SK-N-MC (cell line): Measurements from ENCODE around the gene SMG9.
A peak's percentile ranks its signal among the peaks of the same experiment; 100 is the strongest.

ENCODE experiments used
- DNase-seq: peaks from one replicate; pipeline ENCODE4 v3.0.0-alpha.2; 2011; ENCODE audit warnings: low read depth, low spot score
- H3K27ac ChIP-seq: fragments of 200-600 bp; sonication (generic); 2 replicates; pipeline ENCODE4 v1.5.1; 2016; ENCODE audit warnings: mixed run types
- H3K36me3 ChIP-seq: fragments of 200-600 bp; sonication (generic); 2 replicates; pipeline ENCODE4 v1.6.1; 2017; ENCODE audit warnings: antibody characterized with exemption, low read length, mixed read lengths; ENCODE audit not compliant: insufficient read depth
- H3K4me3 ChIP-seq: fragments of 200-600 bp; sonication (generic); 2 replicates; pipeline ENCODE4 v1.5.1; 2016
- H3K9ac ChIP-seq: fragments of 200-600 bp; sonication (generic); 2 replicates; pipeline ENCODE4 v1.8.0; 2017; ENCODE audit warnings: mixed run types, mixed read lengths; ENCODE audit not compliant: insufficient read length
- H3K9me3 ChIP-seq: fragments of 200-600 bp; sonication (generic); 2 replicates; pipeline ENCODE4 v1.6.1; 2017; ENCODE audit warnings: low read depth, mild to moderate bottlenecking, antibody characterized with exemption, low read length, moderate library complexity, mixed read lengths
- EZH2 ChIP-seq: fragments of 200-600 bp; sonication (generic); IDR thresholded peaks from one replicate; pipeline ENCODE4 v1.6.1; 2017; ENCODE audit warnings: antibody characterized with exemption
- FOXP2 ChIP-seq: optimal IDR thresholded peaks from 2 replicates; pipeline ENCODE3; 2011; ENCODE audit warnings: mild to moderate bottlenecking, moderate library complexity; ENCODE audit not compliant: insufficient read depth; ENCODE audit errors: extremely low read length, control extremely low read depth
- POLR2AphosphoS5 ChIP-seq: IDR thresholded peaks from 2 replicates; pipeline ENCODE4 v1.6.1; 2012; ENCODE audit warnings: mild to moderate bottlenecking, low read depth, low read length, borderline replicate concordance

The SMG9 gene, protein sequence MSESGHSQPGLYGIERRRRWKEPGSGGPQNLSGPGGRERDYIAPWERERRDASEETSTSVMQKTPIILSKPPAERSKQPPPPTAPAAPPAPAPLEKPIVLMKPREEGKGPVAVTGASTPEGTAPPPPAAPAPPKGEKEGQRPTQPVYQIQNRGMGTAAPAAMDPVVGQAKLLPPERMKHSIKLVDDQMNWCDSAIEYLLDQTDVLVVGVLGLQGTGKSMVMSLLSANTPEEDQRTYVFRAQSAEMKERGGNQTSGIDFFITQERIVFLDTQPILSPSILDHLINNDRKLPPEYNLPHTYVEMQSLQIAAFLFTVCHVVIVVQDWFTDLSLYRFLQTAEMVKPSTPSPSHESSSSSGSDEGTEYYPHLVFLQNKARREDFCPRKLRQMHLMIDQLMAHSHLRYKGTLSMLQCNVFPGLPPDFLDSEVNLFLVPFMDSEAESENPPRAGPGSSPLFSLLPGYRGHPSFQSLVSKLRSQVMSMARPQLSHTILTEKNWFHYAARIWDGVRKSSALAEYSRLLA

DNA sequence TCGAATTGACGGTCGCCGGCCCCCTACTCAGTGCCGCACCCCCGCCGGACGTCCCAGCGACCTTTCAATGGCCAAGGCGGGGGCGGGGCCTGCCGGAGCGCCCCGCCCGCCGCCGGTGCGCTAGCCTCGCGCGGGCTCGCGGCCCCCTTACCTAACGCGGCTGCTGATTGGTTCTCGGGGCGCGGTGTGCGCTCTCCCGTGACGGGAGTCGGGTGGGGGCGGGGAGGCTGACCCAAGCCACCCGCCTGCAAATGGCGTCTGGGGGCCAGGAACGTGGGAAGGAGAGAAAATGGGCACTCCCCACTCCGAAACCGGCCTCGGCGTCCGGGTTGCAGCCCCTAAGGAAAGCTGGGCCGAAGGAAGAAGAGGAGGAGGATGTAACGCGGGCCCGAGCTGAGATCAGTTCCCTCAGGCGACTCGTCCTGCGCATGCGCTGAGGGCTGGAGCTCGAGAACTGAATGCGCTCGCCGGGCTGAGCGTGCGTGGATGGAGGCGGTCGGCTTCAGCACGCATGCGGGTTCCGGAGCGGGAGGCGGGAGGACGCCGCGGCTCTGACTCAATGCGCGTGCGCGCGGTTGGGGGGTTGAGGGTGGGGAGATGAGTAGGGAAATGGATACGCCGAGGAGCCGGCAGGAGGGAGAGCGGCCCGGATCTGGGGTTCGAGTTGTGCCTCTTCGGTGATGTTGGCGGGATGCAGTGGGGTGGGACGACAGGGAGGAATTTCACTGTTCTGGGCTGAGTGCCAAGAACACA lies at the start of gene SMG9:
TSS of gene SMG9 (minus strand) at position 460 of the 753 bp plus-strand sequence. CDS start 4,221 bp downstream, outside the sequence.
- TF ChIP-seq POLR2AphosphoS5 (peak; percentile 88), EZH2 (no peak), FOXP2 (peak; percentile 86)
- peaks cover 32% of the 10 kb centered on the region for H3K36me3 ChIP-seq
- peak within 1 kb of the TSS; percentile 99 for H3K4me3 ChIP-seq
- peak within 1 kb of the TSS; percentile 100 for H3K9ac ChIP-seq
- no peaks in the 10 kb centered on the region for H3K9me3 ChIP-seq
- DNase-seq = peak; percentile 79
- peak within 1 kb of the TSS; percentile 99 for H3K27ac ChIP-seq

GRCh38 chr19:43804432-43804831 lies 49.7 kb upstream of the SMG9 start:
- no peaks in the 10 kb centered on the region for H3K9me3 ChIP-seq
- H3K9ac ChIP-seq = no peak overlapping the region
- H3K27ac ChIP-seq = no peak overlapping the region
- H3K36me3 ChIP-seq = no peaks in the 10 kb centered on the region
- H3K4me3 ChIP-seq = no peak overlapping the region
- TF ChIP-seq EZH2 (no peak), FOXP2 (no peak), POLR2AphosphoS5 (no peak)
- no peak for DNase-seq

- Histone ChIP-seq H3K36me3 (no peaks in the 10 kb centered on the region), H3K9ac (no peak within 1 kb of the TSS), H3K4me3 (no peak within 1 kb of the TSS), H3K9me3 (no peaks in the 10 kb centered on the region), H3K27ac (no peak within 1 kb of the TSS)
- DNase-seq = no peak
- TF ChIP-seq EZH2 (no peak), POLR2AphosphoS5 (no peak)
These were observed 47.6 kb upstream of the SMG9 start, which contains the start of gene LYPD5 for GRCh38 chr19:43802216-43802951. Gene LYPD5, minus strand, starts transcription at chr19:43802447. Its CDS starts 67 bp downstream, at chr19:43802380.

- no peak for DNase-seq
- H3K4me3 ChIP-seq = no peak overlapping the region
- TF ChIP-seq POLR2AphosphoS5 (no peak), FOXP2 (no peak)
- no peaks in the 10 kb centered on the region for H3K36me3 ChIP-seq
- no peak overlapping the region for H3K27ac ChIP-seq
- no peaks in the 10 kb centered on the region for H3K9me3 ChIP-seq
- H3K9ac ChIP-seq = no peak overlapping the region
These were observed 44.9 kb upstream of the SMG9 start for GRCh38 chr19:43799502-43800142.

DNA sequence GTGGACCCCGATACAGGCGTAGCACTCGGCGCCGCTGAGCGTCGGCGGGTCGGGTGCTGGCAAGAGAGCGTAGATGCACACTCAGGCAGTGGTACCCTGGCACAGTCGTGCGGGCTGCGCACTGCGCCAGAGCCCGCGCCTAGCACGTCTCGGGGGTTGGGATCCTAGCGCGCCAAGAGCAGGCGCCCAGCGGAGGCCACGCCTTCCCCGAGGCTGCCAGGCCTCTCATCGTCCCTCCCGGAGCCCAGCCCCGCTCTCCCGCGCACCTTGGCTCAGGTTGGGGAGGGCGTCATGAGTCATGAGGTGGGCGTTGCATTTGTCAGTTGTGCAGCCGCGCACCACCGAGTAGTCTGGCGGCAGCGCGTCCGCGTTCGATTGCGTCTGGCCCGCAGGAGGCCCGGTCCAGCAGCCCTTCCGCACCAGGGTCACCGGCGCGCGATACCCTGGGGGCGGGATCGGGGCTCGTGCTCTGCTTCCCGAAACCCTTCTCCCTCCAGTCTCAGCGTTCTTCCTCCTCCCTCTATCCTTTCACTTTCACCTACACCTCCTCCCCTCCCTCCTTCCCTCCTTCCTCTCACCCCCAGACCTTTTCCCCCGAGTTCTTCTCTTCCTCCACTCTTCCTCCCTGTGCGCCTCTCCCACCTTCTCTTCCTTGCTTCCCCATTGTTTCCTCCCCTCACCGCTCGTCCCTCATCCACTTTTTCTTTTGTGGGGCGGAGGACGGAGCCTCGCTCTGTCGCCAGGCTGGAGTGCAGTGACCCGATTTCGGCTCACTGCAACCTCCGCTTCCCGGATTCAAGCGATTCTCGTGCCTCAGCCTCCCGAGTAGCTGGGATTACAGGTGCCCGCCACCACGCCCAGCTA lies 44.0 kb upstream of the SMG9 start:
- no peak for DNase-seq
- H3K4me3 ChIP-seq = peak overlapping the region; percentile 43; the same call in 1 of the 2 replicates

GRCh38 chr19:43798026-43798545 lies 43.3 kb upstream of the SMG9 start:
- DNase-seq = no peak
- Histone ChIP-seq H3K9me3 (no peaks in the 10 kb centered on the region), H3K4me3 (no peak overlapping the region; the same call in 1 of the 2 replicates), H3K36me3 (no peaks in the 10 kb centered on the region), H3K9ac (no peak overlapping the region), H3K27ac (no peak overlapping the region)
- no peak for TF ChIP-seq POLR2AphosphoS5
- no peak for TF ChIP-seq EZH2
- TF ChIP-seq FOXP2 = no peak

More for the DNA sequence above, 44.0 kb upstream of the SMG9 start:
- Histone ChIP-seq H3K27ac (no peak overlapping the region), H3K9ac (no peak overlapping the region), H3K9me3 (no peaks in the 10 kb centered on the region), H3K36me3 (no peaks in the 10 kb centered on the region)
- TF ChIP-seq POLR2AphosphoS5 = no peak

- H3K9ac ChIP-seq = no peak overlapping the region
- H3K9me3 ChIP-seq = no peaks in the 10 kb centered on the region
- TF ChIP-seq POLR2AphosphoS5 (no peak), EZH2 (no peak), FOXP2 (no peak)
- H3K4me3 ChIP-seq = no peak overlapping the region
- no peaks in the 10 kb centered on the region for H3K36me3 ChIP-seq
- DNase-seq = no peak
- H3K27ac ChIP-seq = no peak overlapping the region
These were observed 42.8 kb upstream of the SMG9 start for GRCh38 chr19:43797556-43797955.
